HTERT RPE-1 (cell line): ENCODE results near the gene KRT38.

ENCODE experiments used
- in situ Hi-C: fragments of 300-500 bp; cut with MboI; formaldehyde crosslinking; loops from 4 replicates; pipeline ENCODE4 v1.14.3; 2020; ENCODE audit warnings: low sequenced_read_pairs

Gene KRT38

GRCh38 chr17:41440531-41441033, at the start of gene KRT38:
KRT38 (minus strand) TSS chr17:41440983; CDS start chr17:41440921, 62 bp downstream.
- in situ Hi-C loops, result no loop called here

- in situ Hi-C loops, result no loop called here
Observed at GRCh38 chr17:41489531-41489930, 48.7 kb upstream of the KRT38 start, which contains the start of gene KRT36. KRT36 (minus strand) TSS chr17:41489910; CDS start chr17:41489864, 46 bp downstream.

- in situ Hi-C loops, result no loop called here
Observed at GRCh38 chr17:41486809-41487530, 46.2 kb upstream of the KRT38 start.

GRCh38 chr17:41486316-41486715, 45.5 kb upstream of the KRT38 start:
- in situ Hi-C loops, result no loop called here

GRCh38 chr17:41484920-41485904, 44.4 kb upstream of the KRT38 start:
- in situ Hi-C loops, result no loop called here

GRCh38 chr17:41483991-41484826, 43.4 kb upstream of the KRT38 start:
- in situ Hi-C loops, result no loop called here

GRCh38 chr17:41483531-41483930, 42.7 kb upstream of the KRT38 start:
- in situ Hi-C loops, result no loop called here

GRCh38 chr17:41481036-41481435, 40.3 kb upstream of the KRT38 start, which contains the start of gene KRT35:
KRT35 (minus strand) TSS chr17:41481151; CDS start chr17:41481097, 54 bp downstream.
- in situ Hi-C loops, result no loop called here

GRCh38 chr17:41480581-41480980, 39.8 kb upstream of the KRT38 start:
- in situ Hi-C loops, result no loop called here

- in situ Hi-C loops, result no loop called here
Observed at GRCh38 chr17:41480136-41480535, 39.4 kb upstream of the KRT38 start.

GRCh38 chr17:41478237-41478636, 37.5 kb upstream of the KRT38 start:
- in situ Hi-C loops, result no loop called here

GRCh38 chr17:41476866-41477815, 36.4 kb upstream of the KRT38 start:
- in situ Hi-C loops, result no loop called here

GRCh38 chr17:41475421-41475820, 34.6 kb upstream of the KRT38 start:
- in situ Hi-C loops, result no loop called here

- in situ Hi-C loops, result no loop called here
Observed at GRCh38 chr17:41474863-41475262, 34.1 kb upstream of the KRT38 start.

- in situ Hi-C loops, result no loop called here
Observed at GRCh38 chr17:41468346-41468745, 27.6 kb upstream of the KRT38 start.

- in situ Hi-C loops, result no loop called here
Observed at GRCh38 chr17:41467561-41467960, 26.8 kb upstream of the KRT38 start.

GRCh38 chr17:41466988-41467387, 26.2 kb upstream of the KRT38 start, which contains the start of gene KRT32:
KRT32 (minus strand) TSS chr17:41467386; CDS start chr17:41467325, 61 bp downstream.
- in situ Hi-C loops, result no loop called here

GRCh38 chr17:41464682-41465081, 23.9 kb upstream of the KRT38 start:
- in situ Hi-C loops, result no loop called here

GRCh38 chr17:41464173-41464572, 23.4 kb upstream of the KRT38 start:
- in situ Hi-C loops, result no loop called here
